HFFc6 (cell line): ENCODE measurements around the gene CCL21. TPM values are rescaled to one million over a fixed set of nuclear protein-coding genes. Genes with fewer than 3 reads are reported as not detected.

ENCODE experiments used
- DNase-seq: peaks from one replicate; pipeline ENCODE4 v3.0.0-alpha.2; 2018
- H3K27ac Mint-ChIP-seq: 2 replicates; pipeline ENCODE4 v1.8.0; 2020; ENCODE audit warnings: mild to moderate bottlenecking, mixed read lengths
- H3K27me3 Mint-ChIP-seq: 2 replicates; pipeline ENCODE4 v1.8.0; 2021; ENCODE audit warnings: mild to moderate bottlenecking, moderate library complexity, mixed read lengths; ENCODE audit not compliant: insufficient read depth
- H3K36me3 Mint-ChIP-seq: 2 replicates; pipeline ENCODE4 v1.8.0; 2021; ENCODE audit warnings: low read depth, mixed read lengths
- H3K4me1 Mint-ChIP-seq: 2 replicates; pipeline ENCODE4 v1.8.0; 2020; ENCODE audit warnings: low read depth, mixed read lengths
- H3K4me3 Mint-ChIP-seq: 2 replicates; pipeline ENCODE4 v1.8.0; 2020; ENCODE audit warnings: mild to moderate bottlenecking, moderate library complexity, mixed read lengths
- H3K9me3 Mint-ChIP-seq: 2 replicates; pipeline ENCODE4 v1.8.0; 2020; ENCODE audit warnings: mild to moderate bottlenecking, mixed read lengths
- CTCF ChIP-seq: fragments of 200-600 bp; sonication (generic); IDR thresholded peaks from 2 replicates; pipeline ENCODE4 v1.5.0; 2021; ENCODE audit warnings: antibody characterized with exemption, mild to moderate bottlenecking
- total RNA-seq, 6 experiments: library from RNA; stranded (reverse); fragmentation: NEBNext Ultra II Directional; extraction: Animal tissue kit (Norgen Biotek cat#: 25700); gene quantifications; 2 replicates in 1 of 6; 3 replicates in 5 of 6; pipeline ENCODE4 v1.2.3, GENCODE V29; 2021

CCL21 gene
- total RNA-seq, 6 experiments from 2014 or later: not detected

DNA sequence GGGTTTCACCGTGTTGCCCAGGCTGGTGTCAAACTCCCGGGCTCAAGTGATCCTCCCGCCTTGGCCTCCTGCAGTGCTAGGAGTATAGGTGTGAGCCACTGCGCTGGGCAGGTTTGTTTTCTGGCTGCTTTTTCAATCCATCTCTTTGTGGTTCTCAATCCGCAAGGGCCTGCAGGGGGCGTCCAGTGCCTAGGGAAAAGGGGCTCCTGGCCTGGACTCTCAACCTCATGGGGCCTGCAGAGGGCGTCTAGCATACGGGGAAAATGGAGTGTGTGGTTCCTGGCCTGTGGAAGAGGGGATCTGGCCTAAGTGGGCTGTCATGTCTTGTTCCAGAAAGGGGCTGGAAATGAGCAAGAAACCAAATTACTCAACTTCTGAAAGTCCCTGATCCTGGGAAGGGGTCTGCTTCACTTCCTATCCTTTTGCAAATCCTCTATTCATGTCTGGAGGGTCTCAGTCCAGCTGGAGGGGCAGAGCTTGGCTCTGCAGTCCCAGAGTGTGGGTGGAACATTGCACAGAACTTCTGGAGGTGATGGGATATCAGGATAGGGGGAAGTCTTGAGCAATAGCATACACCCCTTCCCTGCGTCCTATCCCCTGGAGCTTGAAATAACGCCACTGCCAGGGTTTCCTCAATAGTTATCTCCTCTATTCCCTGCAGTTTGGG lies 34.8 kb downstream of the CCL21 start:
- Mint-ChIP-seq H3K36me3 (peaks cover 4% of the 10 kb centered on the region; the same call in 1 of the 2 replicates), H3K27ac (no peak overlapping the region), H3K4me1 (no peaks in the 10 kb centered on the region), H3K4me3 (no peak overlapping the region), H3K27me3 (no peaks in the 10 kb centered on the region), H3K9me3 (no peaks in the 10 kb centered on the region)
- peak; percentile 51 for DNase-seq
- peak; percentile 80 for TF ChIP-seq CTCF

DNA sequence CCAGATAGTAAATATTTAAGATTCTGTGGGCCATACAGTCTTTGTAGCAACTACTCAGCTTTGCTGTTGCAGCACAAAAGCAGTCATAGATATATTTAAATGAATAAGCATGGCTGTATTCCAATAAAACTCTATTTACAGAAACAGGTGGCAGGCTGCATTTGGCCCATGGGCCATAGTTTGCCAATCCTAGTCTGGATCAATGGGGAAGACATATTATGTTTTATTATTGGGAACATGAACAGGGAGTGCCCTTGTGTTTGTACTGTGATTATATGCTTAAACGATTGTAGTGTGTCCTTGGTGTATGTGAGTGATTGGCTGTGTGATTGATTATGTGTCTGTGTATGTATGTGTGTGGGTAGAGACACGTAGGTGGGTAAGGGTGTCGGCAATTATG lies 35.5 kb downstream of the CCL21 start:
- no peak for DNase-seq
- Mint-ChIP-seq H3K4me3 (no peak overlapping the region), H3K9me3 (peaks cover 3% of the 10 kb centered on the region), H3K27me3 (no peaks in the 10 kb centered on the region), H3K4me1 (no peaks in the 10 kb centered on the region), H3K36me3 (peaks cover 9% of the 10 kb centered on the region), H3K27ac (no peak overlapping the region)
- no peak for TF ChIP-seq CTCF

GRCh38 chr9:34671307-34671706 lies 38.6 kb downstream of the CCL21 start:
- H3K27ac Mint-ChIP-seq: no peak overlapping the region
- no peak for TF ChIP-seq CTCF

GRCh38 chr9:34669809-34670562 lies 40.0 kb downstream of the CCL21 start:
- no peak overlapping the region for H3K4me3 Mint-ChIP-seq
- H3K27me3 Mint-ChIP-seq: peaks cover 2% of the 10 kb centered on the region; the same call in 1 of the 2 replicates
- peaks cover 29% of the 10 kb centered on the region for H3K36me3 Mint-ChIP-seq
- peaks cover 7% of the 10 kb centered on the region for H3K9me3 Mint-ChIP-seq
- no peak for DNase-seq
- H3K4me1 Mint-ChIP-seq: peaks cover 20% of the 10 kb centered on the region
- TF ChIP-seq CTCF: no peak
- no peak overlapping the region for H3K27ac Mint-ChIP-seq

More at GRCh38 chr9:34671307-34671706, 38.6 kb downstream of the CCL21 start:
- Mint-ChIP-seq H3K27me3 (peaks cover 2% of the 10 kb centered on the region; the same call in 1 of the 2 replicates), H3K4me1 (peaks cover 14% of the 10 kb centered on the region), H3K9me3 (peaks cover 7% of the 10 kb centered on the region), H3K4me3 (no peak overlapping the region), H3K36me3 (peaks cover 29% of the 10 kb centered on the region)
- DNase-seq: no peak

- DNase-seq: peak; percentile 89
- Mint-ChIP-seq H3K27ac (peak overlapping the region; percentile 97), H3K9me3 (peaks cover 7% of the 10 kb centered on the region), H3K27me3 (peaks cover 3% of the 10 kb centered on the region), H3K4me3 (peak overlapping the region; percentile 96), H3K4me1 (peaks cover 31% of the 10 kb centered on the region), H3K36me3 (peaks cover 29% of the 10 kb centered on the region)
- no peak; the same call in 1 of the 2 replicates for TF ChIP-seq CTCF
Measured at GRCh38 chr9:34665381-34666250, 44.3 kb downstream of the CCL21 start.
